Activated T-helper 2 cell treated with anti-CD3 and anti-CD28 coated beads, Interferon-gamma antibody, Interleukin-2, Interleukin-4, amounts not matched to agents 10 μg/mL and 5 μg/mL and 100 μg/mL, durations not matched to agents 14 hours and 24 hours and 36 hours (primary cell): ENCODE results near the gene TM4SF1. TPM values are rescaled to one million over a fixed set of nuclear protein-coding genes. Genes with fewer than 3 reads are reported as not detected.

Experiments used
- DNase-seq: peaks from one replicate; pipeline ENCODE4 v3.0.0; 2021; ENCODE audit warnings: low spot score
- H3K27ac Mint-ChIP-seq: one replicate; pipeline ENCODE4 v1.8.0; 2021; ENCODE audit warnings: mixed read lengths
- H3K27me3 Mint-ChIP-seq: one replicate; pipeline ENCODE4 v1.8.0; 2021; ENCODE audit warnings: low read depth, mixed read lengths
- H3K36me3 Mint-ChIP-seq: one replicate; pipeline ENCODE4 v1.8.0; 2021; ENCODE audit warnings: low read depth, mixed read lengths
- H3K4me1 Mint-ChIP-seq: one replicate; pipeline ENCODE4 v1.8.0; 2021; ENCODE audit warnings: low read depth, mixed read lengths
- H3K4me3 Mint-ChIP-seq: one replicate; pipeline ENCODE4 v1.8.0; 2021; ENCODE audit warnings: low read depth, mild to moderate bottlenecking, moderate library complexity, mixed read lengths
- H3K9me3 Mint-ChIP-seq: one replicate; pipeline ENCODE4 v1.8.0; 2021; ENCODE audit warnings: mixed read lengths
- intact Hi-C: fragments of 100-400 bp; cut with micrococcal nuclease; formaldehyde crosslinking; loops from one replicate; pipeline ENCODE4 v1.15.1; 2023
- total RNA-seq: library from RNA; stranded (reverse); gene quantifications from 2 replicates; pipeline ENCODE4 v1.2.3, GENCODE V29; 2022

The TM4SF1 gene
- total RNA-seq, 1 donor from 2014 or later = not detected

- Mint-ChIP-seq H3K36me3 (no peaks in the 10 kb centered on the region), H3K9me3 (no peaks in the 10 kb centered on the region), H3K27ac (no peak overlapping the region), H3K27me3 (peaks cover 12% of the 10 kb centered on the region), H3K4me1 (no peaks in the 10 kb centered on the region), H3K4me3 (no peak overlapping the region)
- DNase-seq = no peak
- intact Hi-C loops = no loop called here
These were observed 56.3 kb downstream of the TM4SF1 start for GRCh38 chr3:149321136-149321535.

- Mint-ChIP-seq H3K36me3 (no peaks in the 10 kb centered on the region), H3K4me3 (no peak overlapping the region), H3K9me3 (no peaks in the 10 kb centered on the region), H3K27ac (no peak overlapping the region), H3K4me1 (no peaks in the 10 kb centered on the region), H3K27me3 (peaks cover 12% of the 10 kb centered on the region)
- intact Hi-C loops = no loop called here
- DNase-seq = no peak
These were observed 57.7 kb downstream of the TM4SF1 start for GRCh38 chr3:149319750-149320149.

Other genes with a start within 250 kb of the TM4SF1 start
- gene HPS3, start 248.0 kb downstream of the TM4SF1 start, total RNA-seq = 20.2 and 24.4 TPM in 2 replicates
- gene CP, start 155.8 kb downstream of the TM4SF1 start, total RNA-seq = not detected in 2 replicates
- gene TM4SF18, start 44.0 kb downstream of the TM4SF1 start, total RNA-seq = not detected in 2 replicates
- gene TM4SF4, start 97.0 kb upstream of the TM4SF1 start, total RNA-seq = not detected in 2 replicates